GM12874 (cell line): ENCODE results near the gene MRPL55.

Experiments used
- CTCF ChIP-seq: IDR thresholded peaks from 2 replicates; pipeline ENCODE4 v1.5.1; 2011; ENCODE audit warnings: low read depth, mild to moderate bottlenecking, control low read depth, low read length, moderate library complexity; ENCODE audit not compliant: insufficient read depth

Gene MRPL55

GRCh38 chr1:228114827-228115226, 5.7 kb upstream of the MRPL55 start:
- TF ChIP-seq CTCF = no peak

GRCh38 chr1:228112617-228113016, 3.5 kb upstream of the MRPL55 start:
- no peak for TF ChIP-seq CTCF

- TF ChIP-seq CTCF = no peak
Observed at GRCh38 chr1:228112167-228112566, 3.1 kb upstream of the MRPL55 start.

- no peak for TF ChIP-seq CTCF
Observed at GRCh38 chr1:228110556-228110955, 1.5 kb upstream of the MRPL55 start.

GRCh38 chr1:228109962-228110488, 926 bp upstream of the MRPL55 start:
- TF ChIP-seq CTCF = no peak

- TF ChIP-seq CTCF = no peak
Observed at GRCh38 chr1:228108742-228109072, 392 bp downstream of the MRPL55 start.

GRCh38 chr1:228108055-228108690, 926 bp downstream of the MRPL55 start:
- no peak for TF ChIP-seq CTCF

GRCh38 chr1:228107636-228108035, 1.5 kb downstream of the MRPL55 start:
- TF ChIP-seq CTCF = no peak
